Activated CD8-positive, alpha-beta T cell treated with anti-CD3 and anti-CD28 coated beads, Interleukin-2, amount 10 ng/mL, durations not matched to agents 7 days and 5 days (primary cell): ENCODE results near the gene GAB2. TPM values are rescaled to one million over a fixed set of nuclear protein-coding genes. Genes with fewer than 3 reads are reported as not detected.
A peak's percentile ranks its signal among the peaks of the same experiment; 100 is the strongest.

Experiments used
- ATAC-seq: fragments of 150-1000 bp; cut with Tn5 transposase; one replicate; pipeline ENCODE4 v1.10.0; 2021; ENCODE audit warnings: moderate library complexity
- CTCF ChIA-PET: fragments of 350-600 bp; sonication (Branson Sonifier 250); formaldehyde crosslinking; loops from one replicate; lab custom pipeline; 2021; ENCODE audit warnings: antibody characterized with exemption; lab: Charles Lee
- POLR2A ChIA-PET: fragments of 350-600 bp; sonication (Branson Sonifier 250); formaldehyde crosslinking; loops from one replicate; lab custom pipeline; 2021; ENCODE audit warnings: antibody characterized with exemption; lab: Charles Lee
- DNase-seq: peaks from one replicate; pipeline ENCODE4 v3.0.0-alpha.2; 2020
- H3K27ac Mint-ChIP-seq: one replicate; pipeline ENCODE4 v1.8.0; 2021; ENCODE audit warnings: mild to moderate bottlenecking, mixed read lengths
- H3K27me3 Mint-ChIP-seq: one replicate; pipeline ENCODE4 v1.8.0; 2021; ENCODE audit warnings: low read depth, mixed read lengths
- H3K36me3 Mint-ChIP-seq: one replicate; pipeline ENCODE4 v1.8.0; 2021; ENCODE audit warnings: low read depth, mixed read lengths
- H3K4me1 Mint-ChIP-seq: one replicate; pipeline ENCODE4 v1.8.0; 2021; ENCODE audit warnings: low read depth, mixed read lengths
- H3K4me3 Mint-ChIP-seq: one replicate; pipeline ENCODE4 v1.8.0; 2021; ENCODE audit warnings: mild to moderate bottlenecking, mixed read lengths
- H3K9me3 Mint-ChIP-seq: one replicate; pipeline ENCODE4 v1.8.0; 2022; ENCODE audit warnings: mixed read lengths; ENCODE audit not compliant: insufficient read depth
- total RNA-seq, 2 experiments: library from RNA; stranded (reverse); gene quantifications; one replicate each; pipeline ENCODE4 v1.2.3, GENCODE V29; 2021

GAB2 gene
- total RNA-seq, 2 experiments from 2014 or later, result 7.6 to 9.8 TPM

DNA sequence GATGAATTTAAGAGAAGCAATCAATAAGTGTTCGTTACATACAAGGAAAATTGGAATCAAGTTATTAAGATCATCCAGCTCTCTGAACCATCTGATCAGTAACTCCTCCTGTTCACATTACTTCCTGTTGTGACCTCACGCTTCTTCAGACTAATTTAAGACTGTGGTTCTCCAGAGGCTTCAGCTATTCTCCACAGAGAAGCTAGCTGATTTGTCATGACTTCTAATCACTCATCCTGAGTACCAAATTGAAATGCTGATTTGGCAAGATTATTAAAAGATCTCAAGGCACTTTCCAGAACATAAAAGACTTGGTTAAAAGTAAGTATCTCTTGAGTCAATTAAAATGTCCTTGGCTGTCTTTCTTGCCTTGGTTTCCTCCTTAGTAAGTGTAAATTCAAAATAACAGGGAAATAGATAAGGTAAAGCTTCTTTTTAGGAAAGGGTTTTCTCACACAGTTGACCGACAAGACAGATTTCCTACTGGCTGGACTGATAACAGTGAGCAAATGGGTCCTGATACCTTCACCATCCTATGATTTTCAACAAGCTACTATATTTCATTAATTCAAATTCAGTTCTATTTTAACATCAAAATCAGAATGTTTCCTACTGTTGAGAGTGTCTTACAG lies 38.5 kb downstream of the GAB2 start:
- CTCF ChIA-PET, result interaction anchor here (0.6 to 1.4 kb wide), 5 partner anchors 8 to 185 kb away, joined by 3 to 4 read pairs (median 3); no protein-coding TSS in a partner anchor
- Mint-ChIP-seq H3K36me3 (peaks cover 16% of the 10 kb centered on the region), H3K4me3 (no peak overlapping the region)

DNA sequence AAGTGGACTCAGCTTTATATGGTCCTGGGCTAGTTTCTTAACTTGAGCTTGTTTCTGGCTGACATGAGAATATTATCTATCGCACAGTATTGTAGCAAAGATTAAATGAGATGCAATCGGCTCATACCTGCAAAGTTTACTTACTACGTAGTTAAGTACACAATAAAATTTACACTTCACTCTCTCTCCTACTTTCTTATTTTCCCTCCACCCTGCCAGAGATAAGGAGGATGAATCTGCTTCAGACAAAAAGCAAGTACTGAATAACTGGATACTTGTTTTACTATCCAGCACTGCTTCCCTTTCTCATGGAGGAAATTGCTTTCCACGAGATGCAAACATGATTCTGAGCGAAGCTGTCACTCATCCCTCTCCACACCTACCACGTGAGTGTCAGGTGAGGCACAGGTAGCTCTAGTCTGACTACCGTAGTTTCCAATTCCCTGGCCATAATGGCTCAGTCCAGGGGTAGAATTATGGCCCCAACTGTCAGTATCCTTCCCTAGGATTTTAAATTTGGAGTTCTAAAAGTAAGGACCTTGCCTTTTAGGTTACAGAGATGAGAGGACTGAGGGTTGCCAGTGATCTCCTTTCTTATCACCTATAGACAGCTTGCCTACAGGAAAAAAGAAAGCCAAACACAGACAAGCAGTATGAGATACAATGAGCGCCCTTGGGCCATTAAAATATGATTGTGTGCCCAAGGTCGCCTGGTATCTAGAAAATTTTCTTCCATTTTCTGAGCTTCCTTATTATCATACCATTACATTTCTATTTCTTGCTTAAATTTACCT lies 39.8 kb downstream of the GAB2 start:
- DNase-seq, result no peak
- Mint-ChIP-seq H3K4me3 (no peak overlapping the region), H3K4me1 (peaks cover 17% of the 10 kb centered on the region), H3K36me3 (peaks cover 12% of the 10 kb centered on the region), H3K9me3 (peaks cover 7% of the 10 kb centered on the region), H3K27me3 (peaks cover 2% of the 10 kb centered on the region), H3K27ac (no peak overlapping the region)
- ChIA-PET POLR2A (no interaction called here), CTCF (interaction anchor here (0.7 to 1.4 kb wide), 2 partner anchors 21 to 37 kb away, joined by 3 to 4 read pairs; no protein-coding TSS in a partner anchor)
- ATAC-seq, result no peak

More for the DNA sequence above, 38.5 kb downstream of the GAB2 start:
- peak; percentile 74 for ATAC-seq
- Mint-ChIP-seq H3K9me3 (peaks cover 12% of the 10 kb centered on the region), H3K27me3 (peaks cover 2% of the 10 kb centered on the region), H3K27ac (peak overlapping the region; percentile 30), H3K4me1 (peaks cover 17% of the 10 kb centered on the region)
- POLR2A ChIA-PET, result no interaction called here
- DNase-seq, result no peak

DNA sequence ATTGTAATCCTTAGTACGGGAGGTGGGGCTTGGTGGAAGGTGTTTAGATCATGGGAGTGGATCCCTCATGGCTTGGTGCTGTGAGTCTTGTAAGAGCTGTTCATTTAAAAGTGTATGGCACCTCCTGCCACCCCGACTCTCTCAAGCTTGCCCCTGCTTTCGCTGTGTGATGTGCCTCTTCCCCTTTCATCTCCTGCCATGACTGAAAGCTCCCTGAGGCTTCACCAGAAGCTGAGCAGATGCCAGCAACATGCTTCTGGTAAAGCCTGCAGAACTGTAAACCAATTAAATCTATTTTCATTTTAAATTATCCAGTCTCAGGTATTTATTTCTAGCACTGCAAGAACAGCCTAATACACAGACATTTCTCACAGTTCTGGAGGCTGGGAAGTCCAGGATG lies 40.8 kb downstream of the GAB2 start:
- CTCF ChIA-PET, result no interaction called here
- no peak for ATAC-seq
- Mint-ChIP-seq H3K36me3 (peaks cover 10% of the 10 kb centered on the region), H3K27me3 (peaks cover 6% of the 10 kb centered on the region), H3K9me3 (peaks cover 7% of the 10 kb centered on the region), H3K27ac (no peak overlapping the region), H3K4me1 (peaks cover 17% of the 10 kb centered on the region), H3K4me3 (no peak overlapping the region)
- no peak for DNase-seq
- POLR2A ChIA-PET, result no interaction called here

DNA sequence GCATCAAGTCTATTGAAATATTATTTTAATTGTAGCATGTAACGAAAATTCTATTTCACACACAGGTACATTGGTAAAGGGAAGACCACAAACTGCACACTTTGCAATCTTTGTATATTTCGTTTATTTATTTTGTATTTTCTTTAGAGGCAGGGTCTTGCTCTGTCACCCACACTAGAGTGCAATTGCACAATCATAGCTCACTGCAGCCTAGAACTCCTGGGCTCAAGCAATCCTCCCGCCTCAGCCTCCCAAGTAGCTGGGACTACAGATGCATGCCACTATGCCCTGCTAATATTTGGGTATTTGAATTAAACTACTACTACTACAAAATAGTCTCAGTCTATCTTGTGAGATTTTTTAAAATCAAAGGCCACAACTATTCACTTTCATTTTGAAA lies 42.7 kb downstream of the GAB2 start:
- no peak overlapping the region for H3K4me3 Mint-ChIP-seq
- CTCF ChIA-PET, result no interaction called here
- H3K9me3 Mint-ChIP-seq, result peaks cover 7% of the 10 kb centered on the region
- H3K4me1 Mint-ChIP-seq, result peaks cover 17% of the 10 kb centered on the region
- POLR2A ChIA-PET, result no interaction called here
- no peak for DNase-seq
- no peak overlapping the region for H3K27ac Mint-ChIP-seq
- ATAC-seq, result no peak
- H3K27me3 Mint-ChIP-seq, result peaks cover 8% of the 10 kb centered on the region
- peaks cover 9% of the 10 kb centered on the region for H3K36me3 Mint-ChIP-seq

DNA sequence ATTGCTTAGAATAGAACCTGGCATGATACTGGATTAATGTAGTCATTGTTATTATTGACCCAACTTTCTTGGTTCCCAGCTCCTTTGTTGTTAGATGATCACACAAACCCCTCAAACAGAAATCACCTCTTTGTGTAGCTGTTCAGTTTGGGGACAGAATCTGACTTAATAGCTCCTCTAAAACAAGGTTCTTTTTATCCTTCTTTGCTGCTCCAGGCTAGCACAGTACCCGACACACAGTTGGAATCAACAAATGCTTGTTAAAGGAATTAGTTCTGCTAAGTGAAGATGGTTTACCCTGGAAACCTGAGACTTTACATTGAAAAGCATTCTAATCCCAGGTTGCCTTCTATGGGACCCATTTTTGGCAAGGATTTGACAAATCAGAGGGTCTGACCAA lies 43.9 kb downstream of the GAB2 start:
- H3K36me3 Mint-ChIP-seq, result peaks cover 9% of the 10 kb centered on the region
- no peak overlapping the region for H3K4me3 Mint-ChIP-seq
- ChIA-PET POLR2A (no interaction called here), CTCF (no interaction called here)
- ATAC-seq (no peak), DNase-seq (no peak)
- no peak overlapping the region for H3K27ac Mint-ChIP-seq
- H3K27me3 Mint-ChIP-seq, result peaks cover 8% of the 10 kb centered on the region
- H3K4me1 Mint-ChIP-seq, result peaks cover 6% of the 10 kb centered on the region
- H3K9me3 Mint-ChIP-seq, result peaks cover 7% of the 10 kb centered on the region

DNA sequence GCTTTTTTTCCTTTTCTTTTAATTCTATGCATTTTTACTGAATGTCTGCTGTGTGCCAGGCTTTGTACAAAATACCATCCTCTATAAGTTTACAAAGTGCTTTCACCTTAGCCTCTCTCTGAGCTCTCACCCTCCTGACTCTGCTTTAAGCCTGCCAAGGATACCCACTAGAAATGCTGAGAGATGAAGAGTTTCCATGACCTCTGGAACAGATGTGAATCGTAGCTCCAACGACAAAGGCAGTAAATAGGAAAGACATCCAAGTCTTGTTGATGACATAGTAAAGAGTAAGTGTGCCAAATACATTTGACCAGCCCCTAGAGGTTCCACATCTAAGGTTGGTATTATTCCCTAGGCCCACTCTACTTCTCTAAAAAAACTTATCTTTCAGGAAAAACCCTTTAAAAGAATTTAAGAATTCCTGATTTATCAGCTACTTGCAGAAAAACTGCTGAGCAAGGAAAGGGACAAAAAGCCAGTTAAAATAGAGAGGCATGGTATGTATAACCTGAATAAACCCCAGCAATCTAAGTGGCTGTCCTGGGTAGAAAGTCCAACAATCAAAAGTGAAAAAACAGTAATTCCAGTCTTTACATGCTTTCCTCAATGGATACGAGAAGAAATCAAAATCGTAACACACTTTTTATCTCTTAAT lies 45.4 kb downstream of the GAB2 start:
- ChIA-PET POLR2A (no interaction called here), CTCF (no interaction called here)
- no peak overlapping the region for H3K27ac Mint-ChIP-seq
- ATAC-seq (no peak), DNase-seq (no peak)
- H3K4me1 Mint-ChIP-seq, result peaks cover 2% of the 10 kb centered on the region
- H3K36me3 Mint-ChIP-seq, result peaks cover 5% of the 10 kb centered on the region
- no peak overlapping the region for H3K4me3 Mint-ChIP-seq
- peaks cover 4% of the 10 kb centered on the region for H3K9me3 Mint-ChIP-seq
- peaks cover 8% of the 10 kb centered on the region for H3K27me3 Mint-ChIP-seq

DNA sequence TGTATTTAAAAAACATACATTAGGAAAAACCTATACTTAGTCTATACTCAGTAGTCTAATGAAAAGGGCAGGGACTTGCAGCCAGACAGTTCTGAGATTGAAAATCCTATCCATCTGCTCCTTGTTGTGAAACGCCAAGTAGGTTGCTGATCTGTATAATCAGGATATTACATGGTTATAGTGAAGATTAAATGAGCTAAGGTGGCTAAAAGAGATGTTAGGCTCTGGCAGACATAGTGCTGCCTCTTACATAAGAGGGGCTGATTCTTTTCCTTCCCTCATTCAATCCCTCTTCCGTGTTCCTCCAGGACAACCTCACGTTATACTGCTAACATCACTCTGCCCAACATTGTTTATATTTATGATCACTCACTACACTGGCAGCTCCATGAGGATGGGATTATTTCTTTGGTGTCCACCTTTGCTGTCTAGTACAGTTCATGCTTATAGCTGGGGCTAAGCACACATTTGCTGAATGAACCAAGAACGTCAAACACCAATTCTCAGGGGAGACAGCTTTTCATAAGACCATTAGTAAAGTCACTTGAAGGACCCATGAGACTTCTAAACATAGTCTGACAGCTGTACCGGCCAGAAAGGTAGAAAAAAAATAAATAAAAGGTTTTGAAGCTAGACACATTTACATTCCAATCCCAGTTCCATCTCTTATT lies 46.3 kb downstream of the GAB2 start:
- H3K27ac Mint-ChIP-seq, result no peak overlapping the region
- ChIA-PET CTCF (interaction anchor here (1.5 kb wide), 1 partner anchor 9 kb away, joined by 3 read pairs; no protein-coding TSS in a partner anchor), POLR2A (no interaction called here)
- H3K27me3 Mint-ChIP-seq, result peaks cover 8% of the 10 kb centered on the region
- H3K4me3 Mint-ChIP-seq, result no peak overlapping the region
- H3K9me3 Mint-ChIP-seq, result no peaks in the 10 kb centered on the region
- no peak for DNase-seq
- peaks cover 2% of the 10 kb centered on the region for H3K4me1 Mint-ChIP-seq
- ATAC-seq, result no peak
- no peaks in the 10 kb centered on the region for H3K36me3 Mint-ChIP-seq

DNA sequence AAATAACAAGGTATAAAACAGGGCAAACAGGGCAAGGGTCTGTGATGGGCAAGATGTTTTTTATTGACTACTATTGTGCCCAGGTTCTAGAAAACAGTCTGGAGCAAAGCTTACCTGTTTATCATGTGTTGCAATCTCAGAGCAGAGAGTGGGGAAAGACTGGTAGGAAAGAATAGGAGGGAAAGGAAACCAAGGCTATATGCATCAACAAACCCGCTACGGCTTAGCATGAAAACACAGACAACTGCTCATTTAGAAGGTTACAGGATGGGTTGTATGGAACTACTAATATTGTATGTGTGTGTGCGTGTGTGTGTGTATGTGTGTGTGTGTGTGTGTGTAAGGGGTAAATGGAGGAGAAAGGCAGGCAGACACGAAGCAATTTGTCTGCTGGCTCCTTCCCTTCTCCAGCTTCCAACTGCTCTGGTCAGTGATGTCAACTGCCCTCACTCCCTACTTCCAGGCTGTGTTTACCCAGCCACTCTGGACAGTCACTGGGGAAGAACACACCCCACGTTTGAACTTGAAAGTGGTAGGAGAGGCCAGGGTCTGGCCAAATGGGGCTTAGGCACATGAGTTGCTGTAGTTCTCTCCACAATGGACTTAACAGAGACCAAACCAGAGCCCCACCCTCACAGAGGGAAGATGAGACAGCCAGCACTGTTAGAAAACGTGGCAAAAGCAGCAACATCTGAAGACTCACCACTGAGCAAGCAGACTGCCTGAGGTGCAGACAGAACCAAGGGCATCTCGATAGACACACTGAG lies 47.0 kb downstream of the GAB2 start:
- ChIA-PET CTCF (interaction anchor here (1.5 kb wide), 1 partner anchor 9 kb away, joined by 3 read pairs; no protein-coding TSS in a partner anchor), POLR2A (no interaction called here)
- Mint-ChIP-seq H3K4me3 (no peak overlapping the region), H3K4me1 (peaks cover 2% of the 10 kb centered on the region), H3K27ac (no peak overlapping the region), H3K9me3 (no peaks in the 10 kb centered on the region), H3K27me3 (peaks cover 8% of the 10 kb centered on the region), H3K36me3 (no peaks in the 10 kb centered on the region)
- ATAC-seq (no peak), DNase-seq (no peak)

DNA sequence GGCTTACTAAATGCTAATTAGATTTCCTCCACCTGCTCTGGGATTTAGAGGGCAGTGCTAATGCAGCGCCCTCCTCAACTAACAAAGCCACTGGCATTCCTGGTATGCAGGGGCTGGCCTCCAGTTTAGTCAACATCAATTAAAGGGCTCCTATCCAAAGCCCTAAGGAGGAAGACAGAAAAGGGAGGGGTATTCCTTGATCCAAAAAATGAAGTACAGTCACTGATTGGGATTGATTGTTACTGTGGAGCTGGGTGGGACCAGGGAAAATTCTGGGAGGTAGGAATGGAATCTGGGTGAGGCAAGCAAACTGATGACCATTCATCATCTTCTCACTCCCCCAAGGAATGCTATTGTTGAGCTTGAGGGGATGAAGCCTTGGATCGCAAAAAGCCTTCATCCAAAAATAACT lies 52.2 kb downstream of the GAB2 start:
- Mint-ChIP-seq H3K27me3 (peaks cover 4% of the 10 kb centered on the region), H3K4me1 (no peaks in the 10 kb centered on the region), H3K9me3 (no peaks in the 10 kb centered on the region), H3K27ac (no peak overlapping the region), H3K4me3 (no peak overlapping the region), H3K36me3 (peaks cover 2% of the 10 kb centered on the region)
- ATAC-seq (no peak), DNase-seq (no peak)
- CTCF ChIA-PET, result no interaction called here
- POLR2A ChIA-PET, result no interaction called here

DNA sequence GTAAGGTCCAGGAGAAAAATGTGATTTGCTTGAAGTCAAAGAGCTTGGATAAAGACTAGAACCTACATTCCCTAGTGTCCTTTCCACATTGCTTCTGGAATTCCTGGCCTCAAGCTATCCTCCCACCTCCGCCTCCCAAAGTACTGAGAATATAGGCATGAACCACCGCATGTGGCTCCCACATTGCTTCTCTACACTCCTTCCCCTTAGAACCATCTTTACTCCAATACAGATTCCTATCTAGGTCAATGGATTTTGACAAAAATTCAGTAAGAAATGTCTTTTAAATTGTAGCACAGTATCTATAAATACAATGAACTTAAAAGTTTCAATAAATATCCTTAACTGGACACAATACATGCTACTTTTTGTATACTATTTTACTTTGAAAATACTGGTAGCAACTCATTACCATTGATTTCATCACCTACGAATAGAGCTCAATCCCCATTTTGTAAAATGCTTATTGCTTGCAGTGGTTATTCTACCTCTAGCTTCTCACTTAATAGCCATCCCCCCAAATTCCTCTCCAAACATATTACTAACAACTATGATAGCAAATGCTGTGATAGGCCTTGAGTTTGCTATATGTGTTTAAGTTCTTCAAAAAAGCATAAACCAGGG lies 53.4 kb downstream of the GAB2 start:
- ATAC-seq (no peak), DNase-seq (no peak)
- Mint-ChIP-seq H3K4me3 (no peak overlapping the region), H3K27ac (no peak overlapping the region), H3K36me3 (peaks cover 2% of the 10 kb centered on the region), H3K4me1 (no peaks in the 10 kb centered on the region), H3K27me3 (peaks cover 8% of the 10 kb centered on the region), H3K9me3 (no peaks in the 10 kb centered on the region)
- POLR2A ChIA-PET, result no interaction called here
- CTCF ChIA-PET, result interaction anchor here (1.3 kb wide), 1 partner anchor 200 kb away, joined by 3 read pairs; no protein-coding TSS in a partner anchor
